ENCODE measurements around the gene LEFTY1. TPM values are rescaled to one million over a fixed set of nuclear protein-coding genes. Genes with fewer than 3 reads are reported as not detected.

The LEFTY1 gene
- total and polyA plus RNA-seq, 9 of the 15 experiments (the other 6 are each of a cell fraction or from before 2014, with no cell fraction given): 0.07 to 0.24 (median 0.17) TPM; not detected in 5

DNA sequence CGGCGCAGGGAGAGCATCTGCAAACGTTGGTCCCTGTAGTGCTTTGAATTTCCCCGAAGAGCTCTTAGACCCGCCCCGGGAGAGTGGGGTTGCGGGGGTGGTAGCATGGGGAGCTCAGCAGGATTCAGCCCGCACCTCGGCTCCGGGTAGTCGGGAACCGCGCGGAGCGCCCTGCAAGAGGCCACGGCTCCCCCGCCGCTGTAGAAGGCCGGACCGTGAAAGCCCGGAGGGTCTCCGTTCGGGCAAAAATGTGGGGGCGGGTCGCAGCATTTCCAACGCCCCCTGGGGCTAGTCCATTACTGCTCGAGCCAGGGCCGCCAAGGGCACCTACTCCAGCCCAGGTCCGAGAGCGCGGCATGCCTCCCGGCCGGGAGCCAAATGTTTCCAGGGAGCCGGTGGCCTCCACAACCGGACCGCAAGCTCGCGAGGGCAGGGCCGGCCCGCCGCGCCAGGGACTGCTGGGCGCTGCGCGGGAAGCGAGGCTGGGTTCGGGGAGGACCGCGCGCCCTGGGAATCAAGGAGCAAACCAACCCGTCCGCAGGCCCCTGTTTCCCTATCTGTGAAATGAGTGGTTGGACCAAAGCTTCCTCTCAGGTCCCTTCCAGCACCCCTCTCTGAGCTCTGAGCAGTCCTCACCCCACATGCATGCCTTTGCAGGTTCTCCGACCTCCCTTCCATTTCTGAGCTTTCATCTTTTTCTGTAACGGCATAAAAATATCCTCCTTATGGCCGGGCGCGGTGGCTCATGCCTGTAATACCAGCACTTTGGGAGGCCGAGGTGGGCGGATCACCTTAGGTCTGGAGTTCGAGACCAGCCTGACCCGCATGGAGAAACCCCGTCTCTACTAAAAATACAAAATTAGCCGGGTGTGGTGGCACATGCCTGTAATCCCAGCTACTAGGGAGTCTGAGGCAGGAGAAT lies 6.0 kb downstream of the LEFTY1 start (continued):
- TF ChIP-seq USF2 (CRISPR knock-in tag; IDR thresholded peaks at IDR 0.05) (0 out of 2 replicates have a peak, but pooled peaks have one; percentile 1), ZNF76 (CRISPR knock-in tag; IDR thresholded peaks at IDR 0.05; ENCODE audit: borderline replicate concordance) (0 out of 2 replicates have a peak, but pooled peaks have one; percentile 21), TCF7L2 (IDR thresholded peaks at IDR 0.05; ENCODE audit: low read depth, low read length) (no peak), GTF2A2 (tag; IDR thresholded peaks at IDR 0.05) (no peak), ZZZ3 (IDR thresholded peaks at IDR 0.05) (no peak), SPI1 (IDR thresholded peaks at IDR 0.05; ENCODE audit: borderline replicate concordance, low read depth, low read length) (no peak), POLR2AphosphoS2 (IDR thresholded peaks at IDR 0.05; ENCODE audit: low read length) (no peak), ZNF354B (CRISPR knock-in tag; IDR thresholded peaks at IDR 0.05) (no peak), ZNF316 (IDR thresholded peaks at IDR 0.05) (no peak), RBBP5 (IDR thresholded peaks at IDR 0.05; ENCODE audit: borderline replicate concordance, insufficient read depth, low read length, poor library complexity, severe bottlenecking) (peak; percentile 41), ZNF239 (CRISPR knock-in tag; IDR thresholded peaks at IDR 0.05) (no peak), POLR2B (IDR thresholded peaks at IDR 0.05; ENCODE audit: low read depth, partially characterized antibody) (no peak), MYC (IDR thresholded peaks at IDR 0.05; ENCODE audit: low read depth, low read length) (no peak), MYC (CRISPR knock-in tag; IDR thresholded peaks at IDR 0.05; ENCODE audit: borderline replicate concordance, low read depth) (peak; percentile 88; the same call in 1 of the 2 replicates), SMARCA5 (IDR thresholded peaks at IDR 0.05) (0 out of 2 replicates have a peak, but pooled peaks have one; percentile 38), ETV6 (IDR thresholded peaks at IDR 0.05; ENCODE audit: borderline replicate concordance in 1 of 2, low read depth in 2 of 2, low read length in 1 of 2) (no peak), ETV6 (CRISPR knock-in tag; IDR thresholded peaks at IDR 0.05; ENCODE audit: borderline replicate concordance) (no peak), FOXA1 (IDR thresholded peaks at IDR 0.05; ENCODE audit: borderline replicate concordance) (no peak)
- TF ChIP-seq, protein P1, sequence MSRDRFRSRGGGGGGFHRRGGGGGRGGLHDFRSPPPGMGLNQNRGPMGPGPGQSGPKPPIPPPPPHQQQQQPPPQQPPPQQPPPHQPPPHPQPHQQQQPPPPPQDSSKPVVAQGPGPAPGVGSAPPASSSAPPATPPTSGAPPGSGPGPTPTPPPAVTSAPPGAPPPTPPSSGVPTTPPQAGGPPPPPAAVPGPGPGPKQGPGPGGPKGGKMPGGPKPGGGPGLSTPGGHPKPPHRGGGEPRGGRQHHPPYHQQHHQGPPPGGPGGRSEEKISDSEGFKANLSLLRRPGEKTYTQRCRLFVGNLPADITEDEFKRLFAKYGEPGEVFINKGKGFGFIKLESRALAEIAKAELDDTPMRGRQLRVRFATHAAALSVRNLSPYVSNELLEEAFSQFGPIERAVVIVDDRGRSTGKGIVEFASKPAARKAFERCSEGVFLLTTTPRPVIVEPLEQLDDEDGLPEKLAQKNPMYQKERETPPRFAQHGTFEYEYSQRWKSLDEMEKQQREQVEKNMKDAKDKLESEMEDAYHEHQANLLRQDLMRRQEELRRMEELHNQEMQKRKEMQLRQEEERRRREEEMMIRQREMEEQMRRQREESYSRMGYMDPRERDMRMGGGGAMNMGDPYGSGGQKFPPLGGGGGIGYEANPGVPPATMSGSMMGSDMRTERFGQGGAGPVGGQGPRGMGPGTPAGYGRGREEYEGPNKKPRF (IDR thresholded peaks at IDR 0.05; ENCODE audit: low read depth, low read length): no peak
- TF ChIP-seq, protein P2, sequence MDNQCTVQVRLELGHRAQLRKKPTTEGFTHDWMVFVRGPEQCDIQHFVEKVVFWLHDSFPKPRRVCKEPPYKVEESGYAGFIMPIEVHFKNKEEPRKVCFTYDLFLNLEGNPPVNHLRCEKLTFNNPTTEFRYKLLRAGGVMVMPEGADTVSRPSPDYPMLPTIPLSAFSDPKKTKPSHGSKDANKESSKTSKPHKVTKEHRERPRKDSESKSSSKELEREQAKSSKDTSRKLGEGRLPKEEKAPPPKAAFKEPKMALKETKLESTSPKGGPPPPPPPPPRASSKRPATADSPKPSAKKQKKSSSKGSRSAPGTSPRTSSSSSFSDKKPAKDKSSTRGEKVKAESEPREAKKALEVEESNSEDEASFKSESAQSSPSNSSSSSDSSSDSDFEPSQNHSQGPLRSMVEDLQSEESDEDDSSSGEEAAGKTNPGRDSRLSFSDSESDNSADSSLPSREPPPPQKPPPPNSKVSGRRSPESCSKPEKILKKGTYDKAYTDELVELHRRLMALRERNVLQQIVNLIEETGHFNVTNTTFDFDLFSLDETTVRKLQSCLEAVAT (IDR thresholded peaks at IDR 0.05): 0 out of 4 replicates have a peak, but pooled peaks of 1 of the 2 experiments have one; percentile 42
- TF ChIP-seq, protein P3, sequence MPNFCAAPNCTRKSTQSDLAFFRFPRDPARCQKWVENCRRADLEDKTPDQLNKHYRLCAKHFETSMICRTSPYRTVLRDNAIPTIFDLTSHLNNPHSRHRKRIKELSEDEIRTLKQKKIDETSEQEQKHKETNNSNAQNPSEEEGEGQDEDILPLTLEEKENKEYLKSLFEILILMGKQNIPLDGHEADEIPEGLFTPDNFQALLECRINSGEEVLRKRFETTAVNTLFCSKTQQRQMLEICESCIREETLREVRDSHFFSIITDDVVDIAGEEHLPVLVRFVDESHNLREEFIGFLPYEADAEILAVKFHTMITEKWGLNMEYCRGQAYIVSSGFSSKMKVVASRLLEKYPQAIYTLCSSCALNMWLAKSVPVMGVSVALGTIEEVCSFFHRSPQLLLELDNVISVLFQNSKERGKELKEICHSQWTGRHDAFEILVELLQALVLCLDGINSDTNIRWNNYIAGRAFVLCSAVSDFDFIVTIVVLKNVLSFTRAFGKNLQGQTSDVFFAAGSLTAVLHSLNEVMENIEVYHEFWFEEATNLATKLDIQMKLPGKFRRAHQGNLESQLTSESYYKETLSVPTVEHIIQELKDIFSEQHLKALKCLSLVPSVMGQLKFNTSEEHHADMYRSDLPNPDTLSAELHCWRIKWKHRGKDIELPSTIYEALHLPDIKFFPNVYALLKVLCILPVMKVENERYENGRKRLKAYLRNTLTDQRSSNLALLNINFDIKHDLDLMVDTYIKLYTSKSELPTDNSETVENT (CRISPR knock-in tag; IDR thresholded peaks at IDR 0.05): 0 out of 2 replicates have a peak, but pooled peaks have one; percentile 4

All from K562 (cell line).